C4-2B (cell line): ENCODE results near the gene GLRA2.

Experiments used
- CTCF ChIP-seq: fragments of 450-650 bp; conservative IDR thresholded peaks from 2 replicates; pipeline ENCODE4 v1.5.1; 2017; ENCODE audit warnings: mild to moderate bottlenecking
- ZFX ChIP-seq: fragments of 450-650 bp; IDR thresholded peaks from 2 replicates; pipeline ENCODE4 v1.6.1; 2017

- no peak for TF ChIP-seq CTCF
- no peak for TF ChIP-seq ZFX
These were observed at the start of gene GLRA2 for GRCh38 chrX:14529290-14529989.
